ENCODE results near the gene FAM114A2.

FAM114A2 gene

DNA sequence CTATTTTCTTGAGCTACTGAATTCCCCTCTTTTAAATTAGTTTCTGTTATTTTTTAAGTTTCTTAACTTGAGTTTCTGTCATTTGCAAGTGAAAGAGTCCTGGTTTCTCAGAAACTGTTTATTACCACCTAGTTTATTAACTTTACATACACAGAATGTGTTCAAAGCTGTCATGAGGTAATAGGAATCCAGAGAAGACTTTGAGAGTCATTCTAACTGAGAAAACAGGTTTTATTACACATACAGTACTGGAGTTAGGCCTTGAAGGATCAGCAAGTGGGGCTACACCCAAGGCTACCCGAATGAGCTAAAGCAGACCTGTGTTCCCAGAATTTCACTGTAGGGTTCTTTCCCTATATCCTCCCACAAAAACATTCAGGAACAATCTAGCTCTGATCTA lies 33.1 kb downstream of the FAM114A2 start:
- no peak overlapping the region for H3K4me3 ChIP-seq (ENCODE audit: low read depth, low read length)
- no peak for DNase-seq (ENCODE audit: low read depth)
- TF ChIP-seq CTCF (conservative IDR thresholded peaks at IDR 0.05; ENCODE audit: low read depth, low read length), result no peak

DNA sequence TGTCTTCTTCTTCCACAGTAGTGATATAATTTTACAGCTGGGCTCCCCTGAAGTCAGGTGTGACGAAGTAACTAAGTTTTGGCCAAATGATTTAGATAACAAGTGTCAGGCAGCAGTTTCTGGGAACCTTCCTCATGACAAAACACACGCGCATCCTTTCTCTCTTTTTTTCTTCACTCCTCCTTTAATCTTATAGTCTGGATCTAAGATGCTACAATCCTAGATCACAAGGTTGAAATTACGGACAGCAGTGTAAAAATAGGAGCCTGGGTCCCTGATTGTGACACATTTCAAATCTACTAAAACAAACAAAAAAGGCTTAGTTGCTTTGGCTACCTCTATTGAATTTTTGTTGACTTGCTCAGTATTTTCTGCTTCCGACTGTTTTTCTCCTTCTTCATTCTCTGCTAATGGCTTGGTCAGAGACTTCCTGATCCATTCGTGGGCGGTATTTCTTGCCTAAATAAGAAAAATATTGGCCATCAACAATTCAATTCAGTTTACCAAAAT lies 36.1 kb downstream of the FAM114A2 start:
- H3K4me3 ChIP-seq (ENCODE audit: low read depth, low read length), result no peak overlapping the region
- DNase-seq (ENCODE audit: low read depth), result no peak
- no peak for TF ChIP-seq CTCF (conservative IDR thresholded peaks at IDR 0.05; ENCODE audit: low read depth, low read length)

DNA sequence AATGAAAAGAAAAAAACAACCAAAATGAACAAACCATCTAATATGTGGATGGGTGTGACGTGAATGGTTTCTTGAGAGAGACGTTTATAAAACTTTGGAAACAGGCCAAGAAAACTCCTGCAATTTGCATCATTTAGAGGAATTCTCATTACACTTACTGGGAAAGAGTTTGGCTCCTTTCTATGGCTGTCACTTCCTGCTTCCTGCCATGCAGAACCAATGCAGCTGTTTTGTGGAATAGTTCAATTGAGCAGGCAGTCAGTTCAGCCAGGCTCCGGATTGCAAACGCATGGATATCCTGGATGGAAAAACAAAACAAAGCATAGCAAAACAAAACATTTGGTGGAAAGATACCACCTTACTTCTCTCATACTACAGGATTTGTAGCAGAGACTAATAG lies 36.6 kb downstream of the FAM114A2 start:
- DNase-seq (ENCODE audit: low read depth), result peak; percentile 18
- no peak overlapping the region for H3K4me3 ChIP-seq (ENCODE audit: low read depth, low read length)
- TF ChIP-seq CTCF (conservative IDR thresholded peaks at IDR 0.05; ENCODE audit: low read depth, low read length), result no peak

DNA sequence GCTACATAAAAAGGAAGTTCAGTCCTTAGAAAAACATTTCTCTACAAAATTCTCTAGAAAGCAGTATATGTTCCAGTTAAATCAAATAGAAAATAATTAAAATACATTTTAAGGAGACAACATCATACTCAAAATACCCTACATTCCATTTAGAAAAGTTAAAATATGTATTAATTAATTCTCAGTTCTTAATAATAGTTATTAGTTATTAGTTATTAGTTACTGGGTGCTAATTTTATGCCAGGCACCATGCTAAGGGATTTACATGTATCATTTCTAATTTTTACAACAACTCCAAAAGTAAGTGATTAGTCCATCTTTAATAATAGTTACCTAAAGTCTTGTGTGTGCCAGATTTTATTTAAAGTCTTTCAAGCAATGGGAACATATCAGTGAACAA lies 38.0 kb downstream of the FAM114A2 start:
- TF ChIP-seq CTCF (conservative IDR thresholded peaks at IDR 0.05; ENCODE audit: low read depth, low read length), result no peak
- no peak for DNase-seq (ENCODE audit: low read depth)
- no peak overlapping the region for H3K4me3 ChIP-seq (ENCODE audit: low read depth, low read length)

- no peak overlapping the region for H3K4me3 ChIP-seq (ENCODE audit: low read depth, low read length)
- no peak for TF ChIP-seq CTCF (conservative IDR thresholded peaks at IDR 0.05; ENCODE audit: low read depth, low read length)
- DNase-seq (ENCODE audit: low read depth), result no peak
Measured at GRCh38 chr5:153999995-154000394, 38.7 kb downstream of the FAM114A2 start.

DNA sequence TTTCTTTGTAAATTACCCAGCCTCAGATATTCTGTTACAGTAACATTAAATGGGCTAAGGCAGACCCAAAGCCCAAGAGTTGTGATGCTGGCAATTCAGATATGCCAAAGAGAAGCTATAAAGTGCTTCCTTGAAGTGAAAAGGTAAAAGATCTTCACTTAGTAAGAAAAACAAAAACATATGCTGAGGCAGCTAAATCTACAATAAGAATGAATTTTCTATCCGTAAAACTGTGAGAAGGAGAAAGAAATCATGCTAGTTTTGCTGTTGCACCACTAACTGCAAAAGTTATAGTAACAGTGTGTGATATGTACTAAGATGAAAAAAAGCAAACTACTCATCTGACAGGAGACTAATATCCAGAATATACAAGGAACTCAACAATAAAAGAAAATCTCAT lies 39.9 kb downstream of the FAM114A2 start:
- no peak for TF ChIP-seq CTCF (conservative IDR thresholded peaks at IDR 0.05; ENCODE audit: low read depth, low read length)
- DNase-seq (ENCODE audit: low read depth), result no peak
- no peak overlapping the region for H3K4me3 ChIP-seq (ENCODE audit: low read depth, low read length)

- TF ChIP-seq CTCF (conservative IDR thresholded peaks at IDR 0.05; ENCODE audit: low read depth, low read length), result no peak
- no peak overlapping the region for H3K4me3 ChIP-seq (ENCODE audit: low read depth, low read length)
- DNase-seq (ENCODE audit: low read depth), result no peak
Measured at GRCh38 chr5:153998010-153998409, 40.7 kb downstream of the FAM114A2 start.

All from choroid plexus epithelial cell (primary cell).